NB4 (cell line): ENCODE results near the gene EEPD1.

Experiments
- MYC ChIP-seq: IDR thresholded peaks from 2 replicates; pipeline ENCODE4 v1.6.1; 2011; ENCODE audit warnings: low read depth, low read length
- POLR2A ChIP-seq: IDR thresholded peaks from 2 replicates; pipeline ENCODE4 v1.6.1; 2011; ENCODE audit warnings: mild to moderate bottlenecking; ENCODE audit not compliant: insufficient read length; ENCODE audit errors: extremely low read depth
- TF ChIP-seq, protein P1 (sequence below): IDR thresholded peaks from one replicate; pipeline ENCODE4 v1.5.1; 2012; ENCODE audit warnings: low read depth, low read length
- TF ChIP-seq, protein P2 (sequence below): IDR thresholded peaks from 2 replicates; pipeline ENCODE4 v1.6.1; 2011; ENCODE audit warnings: low read depth, low read length

DNA sequence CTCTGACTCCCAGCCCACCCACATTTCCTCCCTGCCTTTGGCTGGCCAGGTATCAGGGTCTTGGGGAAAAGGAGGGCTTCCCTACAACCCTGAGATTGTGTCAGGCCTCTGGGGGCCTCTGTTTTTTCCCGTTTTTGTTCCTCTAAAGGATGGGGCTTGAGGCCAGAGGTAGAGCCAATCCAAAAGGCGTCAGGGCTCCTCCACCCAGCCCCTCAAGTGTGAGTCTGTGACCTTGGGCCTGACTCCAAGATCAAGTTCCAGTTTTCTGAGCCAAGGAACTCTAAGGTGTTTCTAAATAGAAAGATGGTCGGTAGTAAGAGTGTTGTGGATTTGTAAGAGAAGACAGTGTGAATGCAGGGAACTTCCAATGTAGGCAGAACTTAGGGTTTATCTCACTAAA lies 6.6 kb downstream of the EEPD1 start:
- TF ChIP-seq, protein P1, sequence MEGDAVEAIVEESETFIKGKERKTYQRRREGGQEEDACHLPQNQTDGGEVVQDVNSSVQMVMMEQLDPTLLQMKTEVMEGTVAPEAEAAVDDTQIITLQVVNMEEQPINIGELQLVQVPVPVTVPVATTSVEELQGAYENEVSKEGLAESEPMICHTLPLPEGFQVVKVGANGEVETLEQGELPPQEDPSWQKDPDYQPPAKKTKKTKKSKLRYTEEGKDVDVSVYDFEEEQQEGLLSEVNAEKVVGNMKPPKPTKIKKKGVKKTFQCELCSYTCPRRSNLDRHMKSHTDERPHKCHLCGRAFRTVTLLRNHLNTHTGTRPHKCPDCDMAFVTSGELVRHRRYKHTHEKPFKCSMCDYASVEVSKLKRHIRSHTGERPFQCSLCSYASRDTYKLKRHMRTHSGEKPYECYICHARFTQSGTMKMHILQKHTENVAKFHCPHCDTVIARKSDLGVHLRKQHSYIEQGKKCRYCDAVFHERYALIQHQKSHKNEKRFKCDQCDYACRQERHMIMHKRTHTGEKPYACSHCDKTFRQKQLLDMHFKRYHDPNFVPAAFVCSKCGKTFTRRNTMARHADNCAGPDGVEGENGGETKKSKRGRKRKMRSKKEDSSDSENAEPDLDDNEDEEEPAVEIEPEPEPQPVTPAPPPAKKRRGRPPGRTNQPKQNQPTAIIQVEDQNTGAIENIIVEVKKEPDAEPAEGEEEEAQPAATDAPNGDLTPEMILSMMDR: no peak
- TF ChIP-seq POLR2A: no peak
- TF ChIP-seq, protein P2, sequence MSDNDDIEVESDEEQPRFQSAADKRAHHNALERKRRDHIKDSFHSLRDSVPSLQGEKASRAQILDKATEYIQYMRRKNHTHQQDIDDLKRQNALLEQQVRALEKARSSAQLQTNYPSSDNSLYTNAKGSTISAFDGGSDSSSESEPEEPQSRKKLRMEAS: no peak
- TF ChIP-seq MYC: no peak
